NT2/D1 (cell line): ENCODE results near the gene KMT2D.

Experiments
- SUZ12 ChIP-seq: IDR thresholded peaks from 2 replicates; pipeline ENCODE4 v1.6.1; 2011; ENCODE audit not compliant: insufficient read length, insufficient read depth; ENCODE audit errors: extremely low read depth
- ZNF274 ChIP-seq: IDR thresholded peaks from 2 replicates; pipeline ENCODE4 v1.6.1; 2011; ENCODE audit warnings: mild to moderate bottlenecking, low read depth, low read length

DNA sequence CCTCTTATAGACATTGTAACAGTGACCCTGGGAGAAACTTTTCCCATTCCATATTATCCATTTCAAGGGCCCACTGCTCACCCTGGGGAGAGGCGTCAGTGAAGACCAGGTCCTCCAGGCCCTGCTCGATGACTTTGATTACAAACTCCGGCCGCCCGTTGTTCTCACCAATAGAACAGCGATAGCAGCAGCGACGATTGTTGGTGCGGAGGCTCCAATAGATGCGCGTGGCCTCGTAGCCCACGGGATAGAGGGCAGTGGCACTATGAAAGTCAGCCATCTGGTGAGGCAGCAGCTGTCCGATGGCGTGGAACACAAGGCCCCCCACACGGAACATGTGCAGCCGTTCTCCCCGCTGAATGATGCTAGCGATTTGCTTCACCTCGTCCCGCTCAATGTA, 34.5 kb downstream of the KMT2D start:
- TF ChIP-seq ZNF274 = no peak
- no peak for TF ChIP-seq SUZ12
